ENCODE data around the gene SLBP.

GRCh38 chr4:1759818-1760223, 47.7 kb upstream of the SLBP start:
- TF ChIP-seq CTCF (IDR thresholded peaks at IDR 0.05) (no peak), POLR2A (IDR thresholded peaks at IDR 0.05) (no peak)
